SK-N-SH (cell line): ENCODE results near the gene RNGTT. TPM values are rescaled to one million over a fixed set of nuclear protein-coding genes. Genes with fewer than 3 reads are reported as not detected.

Experiments
- CTCF ChIA-PET: fragments of 300-600, 350-600 bp; formaldehyde crosslinking; extraction: SDS; loops from one replicate; lab custom pipeline; 2021; lab: Yijun Ruan, JAX
- POLR2A ChIA-PET: fragments of 350-600 bp; sonication (Branson Sonifier 250); formaldehyde crosslinking; extraction: SDS; loops from one replicate; lab custom pipeline; 2020; ENCODE audit warnings: antibody characterized with exemption, inconsistent platforms; lab: Yijun Ruan, JAX
- DNase-seq: peaks from one replicate; pipeline ENCODE4 v3.0.0; 2012
- H2AFZ ChIP-seq: fragments of 200-600 bp; sonication (generic); 2 replicates; pipeline ENCODE4 v1.8.1; 2016; ENCODE audit warnings: antibody characterized with exemption, mild to moderate bottlenecking, low read depth
- H3F3A ChIP-seq: fragments of 200-600 bp; sonication (generic); replicated peaks from 2 replicates; pipeline ENCODE3; 2016; ENCODE audit warnings: antibody characterized with exemption, mild to moderate bottlenecking; ENCODE audit not compliant: insufficient read depth
- H3K27ac ChIP-seq, 2 experiments: fragments of 200-500 bp in 1 of 2; fragments of 200-600 bp in 1 of 2; sonication (Bioruptor generic) in 1 of 2; sonication (generic), shearing (Covaris generic) in 1 of 2; 2 replicates each; pipeline versions ENCODE4 v1.5.1 to v1.6.1; 2014 to 2016; ENCODE audit warnings: low read depth in 2 of 2, inconsistent platforms in 1 of 2, low read length in 1 of 2, mild to moderate bottlenecking in 1 of 2, mixed read lengths in 1 of 2
- H3K27me3 ChIP-seq: fragments of 200-600 bp; sonication (generic), shearing (Covaris generic); 2 replicates; pipeline ENCODE4 v1.6.1; 2016; ENCODE audit warnings: mixed run types; ENCODE audit not compliant: insufficient read depth
- H3K36me3 ChIP-seq, 2 experiments: fragments of 200-500 bp in 1 of 2; fragments of 200-600 bp in 1 of 2; sonication (Bioruptor generic) in 1 of 2; sonication (generic) in 1 of 2; replicated peaks in 1 of 2; 2 replicates each; pipeline versions ENCODE3 to v1.5.1; 2014 to 2016; ENCODE audit warnings: low read length in 1 of 2, mild to moderate bottlenecking in 1 of 2; ENCODE audit not compliant: insufficient read depth in 2 of 2, control insufficient read depth in 1 of 2
- H3K4me1 ChIP-seq, 2 experiments: fragments of 200-500 bp in 1 of 2; fragments of 200-600 bp in 1 of 2; sonication (Bioruptor generic) in 1 of 2; sonication (generic), shearing (Covaris generic) in 1 of 2; 2 replicates each; pipeline versions ENCODE4 v1.5.1 to v1.6.1; 2014 to 2016; ENCODE audit warnings: low read depth in 1 of 2, low read length in 1 of 2, mixed run types in 1 of 2; ENCODE audit not compliant: insufficient read depth in 2 of 2, control insufficient read depth in 1 of 2
- H3K4me2 ChIP-seq: fragments of 200-600 bp; sonication (generic), shearing (Covaris generic); 2 replicates; pipeline ENCODE4 v1.6.1; 2017; ENCODE audit warnings: mixed run types
- H3K4me3 ChIP-seq, 2 experiments: fragments of 200-500 bp in 1 of 2; fragments of 200-600 bp in 1 of 2; sonication (Bioruptor generic) in 1 of 2; sonication (generic), shearing (Covaris generic) in 1 of 2; 2 replicates each; pipeline versions ENCODE4 v1.5.1 to v1.8.1; 2014 to 2016; ENCODE audit warnings: low read depth in 2 of 2, inconsistent platforms in 1 of 2, low read length in 1 of 2, mild to moderate bottlenecking in 1 of 2, mixed read lengths in 1 of 2, moderate library complexity in 1 of 2
- H3K79me2 ChIP-seq: fragments of 200-600 bp; sonication (generic); 2 replicates; pipeline ENCODE4 v1.8.1; 2017; ENCODE audit warnings: mild to moderate bottlenecking; ENCODE audit not compliant: insufficient read depth
- H3K9ac ChIP-seq: fragments of 200-600 bp; sonication (generic); 2 replicates; pipeline ENCODE4 v1.6.1; 2017; ENCODE audit warnings: mixed run types
- H3K9me2 ChIP-seq: fragments of 200-600 bp; sonication (generic); 2 replicates; pipeline ENCODE4 v1.6.1; 2017; ENCODE audit warnings: mixed run types
- H3K9me3 ChIP-seq: fragments of 200-600 bp; sonication (generic); 2 replicates; pipeline ENCODE4 v1.6.1; 2017; ENCODE audit warnings: mixed run types, mild to moderate bottlenecking, moderate library complexity
- H4K20me1 ChIP-seq: fragments of 200-600 bp; sonication (generic); 2 replicates; pipeline ENCODE4 v1.6.1; 2017; ENCODE audit warnings: mild to moderate bottlenecking, mixed run types; ENCODE audit not compliant: insufficient read depth
- FOSL2 ChIP-seq: IDR thresholded peaks from 2 replicates; pipeline ENCODE4 v1.4.0; 2012; ENCODE audit warnings: low read depth, mild to moderate bottlenecking, moderate library complexity, borderline replicate concordance
- GABPA ChIP-seq: IDR thresholded peaks from 2 replicates; pipeline ENCODE4 v1.4.0; 2012; ENCODE audit warnings: low read depth, mild to moderate bottlenecking
- JUND ChIP-seq: IDR thresholded peaks from 2 replicates; pipeline ENCODE4 v1.4.0; 2012
- NFIC ChIP-seq: IDR thresholded peaks from 2 replicates; pipeline ENCODE4 v1.4.0; 2012; ENCODE audit warnings: borderline replicate concordance
- NRF1 ChIP-seq: IDR thresholded peaks from 2 replicates; pipeline ENCODE4 v1.6.1; 2012; ENCODE audit warnings: low read depth, mild to moderate bottlenecking, low read length
- PBX3 ChIP-seq: IDR thresholded peaks from 2 replicates; pipeline ENCODE4; 2012
- POLR2AphosphoS5 ChIP-seq: IDR thresholded peaks from 2 replicates; pipeline ENCODE4 v1.6.1; 2012; ENCODE audit warnings: low read depth, low read length
- RCOR1 ChIP-seq: fragments of 150-350 bp; IDR thresholded peaks from 2 replicates; pipeline ENCODE4 v1.6.1; 2017; ENCODE audit warnings: antibody characterized with exemption, low read length
- RFX5 ChIP-seq: IDR thresholded peaks from 2 replicates; pipeline ENCODE4 v1.6.1; 2012; ENCODE audit warnings: mild to moderate bottlenecking, improper control_type of control experiment, low read length
- RXRA ChIP-seq: IDR thresholded peaks from 2 replicates; pipeline ENCODE4 v1.4.0; 2012; ENCODE audit warnings: low read depth, mild to moderate bottlenecking, borderline replicate concordance
- TAF1 ChIP-seq: IDR thresholded peaks from 2 replicates; pipeline ENCODE4 v1.6.1; 2012; ENCODE audit warnings: low read depth, mild to moderate bottlenecking, low read length, moderate library complexity, borderline replicate concordance
- TCF12 ChIP-seq: IDR thresholded peaks from 2 replicates; pipeline ENCODE4 v1.4.0; 2012
- TEAD4 ChIP-seq: IDR thresholded peaks from 2 replicates; pipeline ENCODE4 v1.4.0; 2012; ENCODE audit warnings: mild to moderate bottlenecking, borderline replicate concordance; ENCODE audit not compliant: insufficient read depth
- USF1 ChIP-seq: IDR thresholded peaks from 2 replicates; pipeline ENCODE4 v1.4.0; 2012; ENCODE audit warnings: low read depth, borderline replicate concordance
- USF2 ChIP-seq: fragments of 150-350 bp; IDR thresholded peaks from 2 replicates; pipeline ENCODE4 v1.6.1; 2017; ENCODE audit warnings: antibody characterized with exemption, low read length, low read depth, borderline replicate concordance
- YY1 ChIP-seq: IDR thresholded peaks from 2 replicates; pipeline ENCODE4 v1.4.0; 2012; ENCODE audit warnings: low read depth, mild to moderate bottlenecking
- WGBS: methylation state at CpG from one replicate; pipeline ENCODE4 v1.1.6; 2017; ENCODE audit warnings: low lambda C conversion rate; 5-methylcytosine and 5-hydroxymethylcytosine counted together
- polyA plus RNA-seq, 3 experiments: library from polyadenylated mRNA; depleted of rRNA; stranded (reverse); fragments of >200 nt; gene quantifications; 2 replicates each; pipeline ENCODE4 v1.2.3, GENCODE V29; 2012

Gene RNGTT
- polyA plus RNA-seq, 1 of the 3 experiments (the other 2 are of a cell fraction) = 3.3 TPM

- ChIA-PET CTCF (no interaction called here), POLR2A (no interaction called here)
- TF ChIP-seq RCOR1 (no peak), POLR2AphosphoS5 (no peak), YY1 (no peak), NFIC (no peak), RFX5 (no peak), FOSL2 (no peak), NRF1 (no peak), PBX3 (no peak)
- H3K36me3 ChIP-seq = no peaks in the 10 kb centered on the region
- no peaks in the 10 kb centered on the region for H3K9me3 ChIP-seq
- no peak overlapping the region for H3K9ac ChIP-seq
- H3F3A ChIP-seq = no peaks in the 10 kb centered on the region
- DNase-seq = no peak
- H3K9me2 ChIP-seq = no peaks in the 10 kb centered on the region
- no peak overlapping the region for H3K27ac ChIP-seq
- H4K20me1 ChIP-seq = no peaks in the 10 kb centered on the region
- no peak overlapping the region for H2AFZ ChIP-seq
- H3K4me3 ChIP-seq = no peak overlapping the region
- no peak overlapping the region for H3K4me2 ChIP-seq
- H3K79me2 ChIP-seq = peaks cover 13% of the 10 kb centered on the region
- no peaks in the 10 kb centered on the region; a peak in 1 of 4 replicates for H3K4me1 ChIP-seq
- no peaks in the 10 kb centered on the region for H3K27me3 ChIP-seq
- WGBS = 99% methylated on average over 3 of the region's 3 CpGs
Observed at GRCh38 chr6:88825856-88826255, 137.6 kb downstream of the RNGTT start.

GRCh38 chr6:88823998-88824397, 139.4 kb downstream of the RNGTT start:
- Histone ChIP-seq H3K4me3 (no peak overlapping the region), H3K4me2 (no peak overlapping the region), H3K36me3 (no peaks in the 10 kb centered on the region), H3K9me2 (no peaks in the 10 kb centered on the region), H3K9me3 (no peaks in the 10 kb centered on the region), H2AFZ (no peak overlapping the region), H3K4me1 (no peaks in the 10 kb centered on the region; a peak in 1 of 4 replicates), H4K20me1 (no peaks in the 10 kb centered on the region), H3K27me3 (no peaks in the 10 kb centered on the region), H3K79me2 (peaks cover 7% of the 10 kb centered on the region; the same call in 1 of the 2 replicates), H3K9ac (no peak overlapping the region), H3F3A (no peaks in the 10 kb centered on the region), H3K27ac (peak overlapping the region in 1 of 2 experiments; percentile 20; a peak in 1 of 4 replicates)
- POLR2A ChIA-PET = no interaction called here
- no peak for DNase-seq
- WGBS = 61% methylated on average over 2 of the region's 2 CpGs
- CTCF ChIA-PET = no interaction called here
- TF ChIP-seq TAF1 (no peak), JUND (peak; percentile 30; the same call in 1 of the 2 replicates)

- Histone ChIP-seq H3K9me2 (no peaks in the 10 kb centered on the region), H2AFZ (no peak overlapping the region), H3K27me3 (no peaks in the 10 kb centered on the region), H3K4me1 (0 out of 4 replicates have a peak, but pooled peaks cover 0 to 5% of the 10 kb centered on the region in 2 experiments), H3K9me3 (no peaks in the 10 kb centered on the region), H3K36me3 (no peaks in the 10 kb centered on the region), H3K4me2 (no peak overlapping the region), H3K79me2 (no peaks in the 10 kb centered on the region; the same call in none of the 2 replicates), H3K4me3 (no peak overlapping the region), H3F3A (no peaks in the 10 kb centered on the region), H3K9ac (no peak overlapping the region), H4K20me1 (no peaks in the 10 kb centered on the region), H3K27ac (no peak overlapping the region)
- WGBS = 93% methylated on average over 5 of the region's 5 CpGs
- DNase-seq = no peak
- ChIA-PET POLR2A (no interaction called here), CTCF (interaction anchor here (1.0 to 1.8 kb wide), 2 partner anchors 19 to 35 kb away, joined by 4 to 7 read pairs; no protein-coding TSS in a partner anchor)
- TF ChIP-seq JUND (no peak), NFIC (no peak), TEAD4 (no peak), RXRA (no peak), TCF12 (no peak), USF2 (no peak), RCOR1 (no peak), YY1 (no peak), PBX3 (no peak), GABPA (no peak), USF1 (no peak), TAF1 (no peak)
Observed at GRCh38 chr6:88815491-88815890, 147.9 kb downstream of the RNGTT start.
